ENCODE results near the gene ANO8.

The ANO8 gene

GRCh38 chr19:17346109-17346671, 11.5 kb upstream of the ANO8 start:
- H3K9me3 ChIP-seq (ENCODE audit: control insufficient read depth in 2 of 2, low read length in 2 of 2) = no peaks in the 10 kb centered on the region
- peaks cover 0 to 3% of the 10 kb centered on the region in 2 donors for H3K36me3 ChIP-seq (ENCODE audit: control insufficient read depth in 2 of 2, insufficient read depth in 2 of 2, low read length in 2 of 2)
- no peak overlapping the region for H3K27ac ChIP-seq (ENCODE audit: low read depth in 2 of 2, low read length in 2 of 2)
- no peak overlapping the region for H3K4me3 ChIP-seq (ENCODE audit: low read length in 2 of 2)
- H3K4me1 ChIP-seq (ENCODE audit: control insufficient read depth in 2 of 2, insufficient read depth in 2 of 2, low read length in 2 of 2) = peaks cover 0 to 3% of the 10 kb centered on the region in 2 donors
- H3K9ac ChIP-seq (ENCODE audit: low read depth in 1 of 2, low read length in 2 of 2) = no peak overlapping the region
- peaks cover 5 to 6% of the 10 kb centered on the region in 2 donors for H3K27me3 ChIP-seq (ENCODE audit: control insufficient read depth in 2 of 2, insufficient read depth in 2 of 2, low read length in 2 of 2)

GRCh38 chr19:17341845-17342244, 7.2 kb upstream of the ANO8 start:
- H3K27me3 ChIP-seq (ENCODE audit: control insufficient read depth in 2 of 2, insufficient read depth in 2 of 2, low read length in 2 of 2) = no peaks in the 10 kb centered on the region
- H3K27ac ChIP-seq (ENCODE audit: low read depth in 2 of 2, low read length in 2 of 2) = no peak overlapping the region
- no peak overlapping the region for H3K9ac ChIP-seq (ENCODE audit: low read depth in 1 of 2, low read length in 2 of 2)
- H3K4me3 ChIP-seq (ENCODE audit: low read length in 2 of 2) = no peak overlapping the region
- H3K9me3 ChIP-seq (ENCODE audit: control insufficient read depth in 2 of 2, low read length in 2 of 2) = no peaks in the 10 kb centered on the region
- peaks cover 15 to 21% of the 10 kb centered on the region in 2 donors for H3K4me1 ChIP-seq (ENCODE audit: control insufficient read depth in 2 of 2, insufficient read depth in 2 of 2, low read length in 2 of 2)
- H3K36me3 ChIP-seq (ENCODE audit: control insufficient read depth in 2 of 2, insufficient read depth in 2 of 2, low read length in 2 of 2) = peaks cover 0 to 3% of the 10 kb centered on the region in 2 donors

- Histone ChIP-seq H3K4me1 (ENCODE audit: control insufficient read depth in 2 of 2, insufficient read depth in 2 of 2, low read length in 2 of 2) (peaks cover 15 to 24% of the 10 kb centered on the region in 2 donors), H3K27me3 (ENCODE audit: control insufficient read depth in 2 of 2, insufficient read depth in 2 of 2, low read length in 2 of 2) (no peaks in the 10 kb centered on the region)
Observed at GRCh38 chr19:17341386-17341785, 6.7 kb upstream of the ANO8 start.

GRCh38 chr19:17340871-17341357, 6.3 kb upstream of the ANO8 start:
- Histone ChIP-seq H3K27me3 (ENCODE audit: control insufficient read depth in 2 of 2, insufficient read depth in 2 of 2, low read length in 2 of 2) (no peaks in the 10 kb centered on the region), H3K4me3 (ENCODE audit: low read length in 2 of 2) (no peak overlapping the region), H3K27ac (ENCODE audit: low read depth in 2 of 2, low read length in 2 of 2) (no peak overlapping the region), H3K9ac (ENCODE audit: low read depth in 1 of 2, low read length in 2 of 2) (no peak overlapping the region), H3K4me1 (ENCODE audit: control insufficient read depth in 2 of 2, insufficient read depth in 2 of 2, low read length in 2 of 2) (peaks cover 17 to 24% of the 10 kb centered on the region in 2 donors), H3K9me3 (ENCODE audit: control insufficient read depth in 2 of 2, low read length in 2 of 2) (no peaks in the 10 kb centered on the region), H3K36me3 (ENCODE audit: control insufficient read depth in 2 of 2, insufficient read depth in 2 of 2, low read length in 2 of 2) (peaks cover 0 to 3% of the 10 kb centered on the region in 2 donors)

More at GRCh38 chr19:17341386-17341785, 6.7 kb upstream of the ANO8 start:
- no peak overlapping the region for H3K9ac ChIP-seq (ENCODE audit: low read depth in 1 of 2, low read length in 2 of 2)
- no peak overlapping the region for H3K4me3 ChIP-seq (ENCODE audit: low read length in 2 of 2)
- no peaks in the 10 kb centered on the region for H3K9me3 ChIP-seq (ENCODE audit: control insufficient read depth in 2 of 2, low read length in 2 of 2)
- H3K36me3 ChIP-seq (ENCODE audit: control insufficient read depth in 2 of 2, insufficient read depth in 2 of 2, low read length in 2 of 2) = peaks cover 0 to 3% of the 10 kb centered on the region in 2 donors
- H3K27ac ChIP-seq (ENCODE audit: low read depth in 2 of 2, low read length in 2 of 2) = no peak overlapping the region

- H3K27me3 ChIP-seq (ENCODE audit: control insufficient read depth in 2 of 2, insufficient read depth in 2 of 2, low read length in 2 of 2) = no peaks in the 10 kb centered on the region
- peaks cover 21 to 27% of the 10 kb centered on the region in 2 donors for H3K4me1 ChIP-seq (ENCODE audit: control insufficient read depth in 2 of 2, insufficient read depth in 2 of 2, low read length in 2 of 2)
- no peak overlapping the region for H3K4me3 ChIP-seq (ENCODE audit: low read length in 2 of 2)
- peaks cover 0 to 3% of the 10 kb centered on the region in 2 donors for H3K36me3 ChIP-seq (ENCODE audit: control insufficient read depth in 2 of 2, insufficient read depth in 2 of 2, low read length in 2 of 2)
- H3K27ac ChIP-seq (ENCODE audit: low read depth in 2 of 2, low read length in 2 of 2) = no peak overlapping the region
- no peak overlapping the region for H3K9ac ChIP-seq (ENCODE audit: low read depth in 1 of 2, low read length in 2 of 2)
- no peaks in the 10 kb centered on the region for H3K9me3 ChIP-seq (ENCODE audit: control insufficient read depth in 2 of 2, low read length in 2 of 2)
Observed at GRCh38 chr19:17340302-17340870, 5.7 kb upstream of the ANO8 start.

GRCh38 chr19:17339088-17339741, 4.6 kb upstream of the ANO8 start:
- Histone ChIP-seq H3K9me3 (ENCODE audit: control insufficient read depth in 2 of 2, low read length in 2 of 2) (no peaks in the 10 kb centered on the region), H3K4me1 (ENCODE audit: control insufficient read depth in 2 of 2, insufficient read depth in 2 of 2, low read length in 2 of 2) (peaks cover 27 to 34% of the 10 kb centered on the region in 2 donors), H3K36me3 (ENCODE audit: control insufficient read depth in 2 of 2, insufficient read depth in 2 of 2, low read length in 2 of 2) (peaks cover 0 to 3% of the 10 kb centered on the region in 2 donors), H3K27ac (ENCODE audit: low read depth in 2 of 2, low read length in 2 of 2) (no peak overlapping the region), H3K27me3 (ENCODE audit: control insufficient read depth in 2 of 2, insufficient read depth in 2 of 2, low read length in 2 of 2) (no peaks in the 10 kb centered on the region), H3K9ac (ENCODE audit: low read depth in 1 of 2, low read length in 2 of 2) (no peak overlapping the region), H3K4me3 (ENCODE audit: low read length in 2 of 2) (no peak overlapping the region)

- H3K9ac ChIP-seq (ENCODE audit: low read depth in 1 of 2, low read length in 2 of 2) = peak overlapping the region in 1 of 2 donors; percentile 80
- H3K36me3 ChIP-seq (ENCODE audit: control insufficient read depth in 2 of 2, insufficient read depth in 2 of 2, low read length in 2 of 2) = peaks cover 0 to 3% of the 10 kb centered on the region in 2 donors
- H3K27ac ChIP-seq (ENCODE audit: low read depth in 2 of 2, low read length in 2 of 2) = no peak overlapping the region
- H3K4me3 ChIP-seq (ENCODE audit: low read length in 2 of 2) = peak overlapping the region; percentile 89 to 99
- no peaks in the 10 kb centered on the region for H3K27me3 ChIP-seq (ENCODE audit: control insufficient read depth in 2 of 2, insufficient read depth in 2 of 2, low read length in 2 of 2)
- H3K4me1 ChIP-seq (ENCODE audit: control insufficient read depth in 2 of 2, insufficient read depth in 2 of 2, low read length in 2 of 2) = peaks cover 31 to 39% of the 10 kb centered on the region in 2 donors
- no peaks in the 10 kb centered on the region for H3K9me3 ChIP-seq (ENCODE audit: control insufficient read depth in 2 of 2, low read length in 2 of 2)
Observed at GRCh38 chr19:17338433-17339078, 3.9 kb upstream of the ANO8 start.

- peak overlapping the region; percentile 80 to 87 for H3K9ac ChIP-seq (ENCODE audit: low read depth in 1 of 2, low read length in 2 of 2)
- H3K4me1 ChIP-seq (ENCODE audit: control insufficient read depth in 2 of 2, insufficient read depth in 2 of 2, low read length in 2 of 2) = peaks cover 31 to 39% of the 10 kb centered on the region in 2 donors
- H3K9me3 ChIP-seq (ENCODE audit: control insufficient read depth in 2 of 2, low read length in 2 of 2) = no peaks in the 10 kb centered on the region
- H3K27me3 ChIP-seq (ENCODE audit: control insufficient read depth in 2 of 2, insufficient read depth in 2 of 2, low read length in 2 of 2) = no peaks in the 10 kb centered on the region
- peak overlapping the region; percentile 91 to 93 for H3K27ac ChIP-seq (ENCODE audit: low read depth in 2 of 2, low read length in 2 of 2)
- H3K36me3 ChIP-seq (ENCODE audit: control insufficient read depth in 2 of 2, insufficient read depth in 2 of 2, low read length in 2 of 2) = peaks cover 0 to 3% of the 10 kb centered on the region in 2 donors
- H3K4me3 ChIP-seq (ENCODE audit: low read length in 2 of 2) = peak overlapping the region; percentile 89 to 99
Observed at GRCh38 chr19:17337675-17338432, 3.2 kb upstream of the ANO8 start.

- no peaks in the 10 kb centered on the region for H3K9me3 ChIP-seq (ENCODE audit: control insufficient read depth in 2 of 2, low read length in 2 of 2)
- peak within 1 kb of the TSS; percentile 89 to 99 for H3K4me3 ChIP-seq (ENCODE audit: low read length in 2 of 2)
- H3K27ac ChIP-seq (ENCODE audit: low read depth in 2 of 2, low read length in 2 of 2) = peak within 1 kb of the TSS; percentile 91 to 93
- H3K27me3 ChIP-seq (ENCODE audit: control insufficient read depth in 2 of 2, insufficient read depth in 2 of 2, low read length in 2 of 2) = no peaks in the 10 kb centered on the region
- H3K9ac ChIP-seq (ENCODE audit: low read depth in 1 of 2, low read length in 2 of 2) = peak within 1 kb of the TSS; percentile 80 to 100
- H3K4me1 ChIP-seq (ENCODE audit: control insufficient read depth in 2 of 2, insufficient read depth in 2 of 2, low read length in 2 of 2) = peaks cover 31 to 39% of the 10 kb centered on the region in 2 donors
- H3K36me3 ChIP-seq (ENCODE audit: control insufficient read depth in 2 of 2, insufficient read depth in 2 of 2, low read length in 2 of 2) = peaks cover 0 to 3% of the 10 kb centered on the region in 2 donors
Observed at GRCh38 chr19:17336872-17337674, 2.4 kb upstream of the ANO8 start, which contains the start of gene GTPBP3. Gene GTPBP3 (plus strand): TSS chr19:17337553. CDS start chr19:17337612, 59 bp downstream.

Measured in mucosa of rectum (tissue), 2 donors.